Measurements from ENCODE around the gene PIP5KL1. TPM values are rescaled to one million over a fixed set of nuclear protein-coding genes. Genes with fewer than 3 reads are reported as not detected.

Gene PIP5KL1
- total RNA-seq, 6 experiments from 2014 or later, result 1.7 to 3.1 (median 2.1) TPM

DNA sequence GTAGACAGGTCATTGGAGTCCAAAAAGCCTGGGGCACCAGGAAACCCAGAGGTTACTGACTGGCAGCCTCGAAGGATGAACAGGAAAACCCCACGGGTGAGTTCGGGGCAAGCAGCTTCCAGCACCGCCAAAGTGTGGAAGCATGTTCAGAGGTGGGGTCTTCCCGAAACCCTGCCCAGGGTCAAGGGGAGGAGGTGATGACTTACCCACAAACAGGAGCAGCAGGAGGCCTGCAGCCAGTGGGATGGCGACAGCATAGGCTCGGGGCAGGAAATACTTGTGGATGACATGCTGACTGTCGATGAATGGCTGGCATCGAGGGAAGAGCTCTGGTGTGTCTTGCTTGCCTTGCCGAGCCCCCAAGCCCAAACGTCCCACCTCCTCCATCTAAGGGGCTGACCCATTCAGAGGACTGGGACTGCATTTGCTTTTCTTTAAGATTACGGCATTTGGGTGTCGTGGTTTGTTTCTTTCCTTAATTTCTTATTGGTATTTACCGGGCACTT is 5.8 kb upstream of the PIP5KL1 start:
- peak overlapping the region; percentile 82 for H3K27ac Mint-ChIP-seq
- peaks cover 15% of the 10 kb centered on the region for H3K36me3 Mint-ChIP-seq (ENCODE audit: low read depth)
- H3K27me3 Mint-ChIP-seq (ENCODE audit: insufficient read depth), result peaks cover 6% of the 10 kb centered on the region
- H3K4me1 Mint-ChIP-seq (ENCODE audit: low read depth), result peaks cover 47% of the 10 kb centered on the region
- no peaks in the 10 kb centered on the region for H3K9me3 Mint-ChIP-seq
- DNase-seq, result no peak
- peak overlapping the region; percentile 94 for H3K4me3 Mint-ChIP-seq
- TF ChIP-seq, protein P1, sequence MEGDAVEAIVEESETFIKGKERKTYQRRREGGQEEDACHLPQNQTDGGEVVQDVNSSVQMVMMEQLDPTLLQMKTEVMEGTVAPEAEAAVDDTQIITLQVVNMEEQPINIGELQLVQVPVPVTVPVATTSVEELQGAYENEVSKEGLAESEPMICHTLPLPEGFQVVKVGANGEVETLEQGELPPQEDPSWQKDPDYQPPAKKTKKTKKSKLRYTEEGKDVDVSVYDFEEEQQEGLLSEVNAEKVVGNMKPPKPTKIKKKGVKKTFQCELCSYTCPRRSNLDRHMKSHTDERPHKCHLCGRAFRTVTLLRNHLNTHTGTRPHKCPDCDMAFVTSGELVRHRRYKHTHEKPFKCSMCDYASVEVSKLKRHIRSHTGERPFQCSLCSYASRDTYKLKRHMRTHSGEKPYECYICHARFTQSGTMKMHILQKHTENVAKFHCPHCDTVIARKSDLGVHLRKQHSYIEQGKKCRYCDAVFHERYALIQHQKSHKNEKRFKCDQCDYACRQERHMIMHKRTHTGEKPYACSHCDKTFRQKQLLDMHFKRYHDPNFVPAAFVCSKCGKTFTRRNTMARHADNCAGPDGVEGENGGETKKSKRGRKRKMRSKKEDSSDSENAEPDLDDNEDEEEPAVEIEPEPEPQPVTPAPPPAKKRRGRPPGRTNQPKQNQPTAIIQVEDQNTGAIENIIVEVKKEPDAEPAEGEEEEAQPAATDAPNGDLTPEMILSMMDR (IDR thresholded peaks at IDR 0.05), result no peak

DNA sequence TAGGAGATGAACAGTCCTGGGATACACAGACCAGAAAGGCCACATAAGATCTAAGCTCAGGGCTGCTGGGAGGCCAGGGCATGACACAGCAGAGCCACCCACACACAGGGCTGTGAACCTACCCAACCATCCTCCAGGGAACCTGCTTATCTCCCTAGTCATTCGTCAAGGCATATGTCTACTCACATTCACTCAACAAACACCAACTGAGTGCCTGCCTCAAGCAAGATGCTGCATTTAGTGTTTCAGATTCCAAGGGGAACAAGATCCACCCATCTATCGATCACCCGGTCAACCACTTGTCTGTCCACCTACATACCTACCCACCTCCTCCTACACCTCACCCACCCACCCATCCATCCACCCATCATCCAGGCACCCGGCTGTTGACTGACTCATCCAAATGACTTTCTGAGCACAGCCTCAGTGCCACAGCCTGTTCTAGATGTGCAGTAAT is 5.2 kb upstream of the PIP5KL1 start:
- Mint-ChIP-seq H3K4me1 (ENCODE audit: low read depth) (peaks cover 53% of the 10 kb centered on the region), H3K9me3 (no peaks in the 10 kb centered on the region), H3K36me3 (ENCODE audit: low read depth) (peaks cover 15% of the 10 kb centered on the region), H3K27ac (peak overlapping the region; percentile 66), H3K27me3 (ENCODE audit: insufficient read depth) (peaks cover 6% of the 10 kb centered on the region), H3K4me3 (peak overlapping the region; percentile 94)
- TF ChIP-seq, protein P1 (IDR thresholded peaks at IDR 0.05), result no peak
- peak; percentile 25 for DNase-seq

DNA sequence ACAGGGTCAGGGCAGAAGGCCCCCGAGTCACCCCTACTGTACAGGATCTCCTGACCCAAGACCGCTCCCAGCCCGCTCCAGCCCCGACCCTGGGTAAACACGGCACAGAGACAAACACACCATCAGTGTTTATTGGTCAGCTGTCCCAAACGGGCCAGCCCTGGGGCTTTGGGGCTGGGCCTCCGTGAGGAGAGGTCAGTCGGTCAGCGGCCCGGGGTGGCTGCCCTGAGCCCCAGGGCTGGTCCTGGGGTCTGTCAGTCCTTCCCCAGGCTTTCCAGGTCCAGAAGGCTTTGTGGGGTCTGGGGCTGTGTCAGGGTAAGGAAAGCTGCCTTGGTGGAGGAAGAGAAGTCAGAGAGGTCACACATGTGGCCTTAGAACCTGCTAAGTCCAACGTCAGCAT is 4.4 kb upstream of the PIP5KL1 start:
- Mint-ChIP-seq H3K4me3 (0 out of 2 replicates have a peak overlapping the region, but pooled peaks have one; percentile 37), H3K27me3 (ENCODE audit: insufficient read depth) (peaks cover 6% of the 10 kb centered on the region), H3K9me3 (no peaks in the 10 kb centered on the region), H3K36me3 (ENCODE audit: low read depth) (peaks cover 15% of the 10 kb centered on the region), H3K27ac (peak overlapping the region; percentile 75), H3K4me1 (ENCODE audit: low read depth) (peaks cover 57% of the 10 kb centered on the region)
- TF ChIP-seq, protein P1 (IDR thresholded peaks at IDR 0.05), result no peak
- DNase-seq, result no peak

DNA sequence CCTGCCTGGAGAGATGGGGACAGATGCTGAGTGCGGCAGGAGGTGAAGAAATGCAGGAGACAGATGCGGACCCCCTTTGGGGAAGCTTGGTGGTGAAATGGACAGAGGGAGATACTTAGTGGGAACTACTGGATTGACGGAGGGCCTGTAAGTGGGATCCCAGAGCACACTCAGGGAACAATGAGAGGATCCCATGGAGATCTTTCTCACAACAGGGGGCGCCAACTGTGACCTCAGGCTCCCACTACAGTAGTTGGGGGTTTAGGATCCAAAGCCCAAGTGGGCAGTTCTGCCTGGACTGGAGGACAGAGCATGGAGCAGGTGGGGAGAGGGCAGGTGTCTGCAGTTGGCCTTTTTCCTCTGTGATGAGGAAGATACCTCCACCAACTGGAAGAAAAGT is 3.7 kb upstream of the PIP5KL1 start:
- TF ChIP-seq, protein P1 (IDR thresholded peaks at IDR 0.05), result peak; percentile 35; the same call in 1 of the 2 replicates
- Mint-ChIP-seq H3K4me1 (ENCODE audit: low read depth) (peaks cover 63% of the 10 kb centered on the region), H3K4me3 (no peak overlapping the region), H3K36me3 (ENCODE audit: low read depth) (peaks cover 15% of the 10 kb centered on the region), H3K27me3 (ENCODE audit: insufficient read depth) (peaks cover 8% of the 10 kb centered on the region), H3K27ac (no peak overlapping the region; the same call in 1 of the 2 replicates), H3K9me3 (no peaks in the 10 kb centered on the region)
- DNase-seq, result no peak

DNA sequence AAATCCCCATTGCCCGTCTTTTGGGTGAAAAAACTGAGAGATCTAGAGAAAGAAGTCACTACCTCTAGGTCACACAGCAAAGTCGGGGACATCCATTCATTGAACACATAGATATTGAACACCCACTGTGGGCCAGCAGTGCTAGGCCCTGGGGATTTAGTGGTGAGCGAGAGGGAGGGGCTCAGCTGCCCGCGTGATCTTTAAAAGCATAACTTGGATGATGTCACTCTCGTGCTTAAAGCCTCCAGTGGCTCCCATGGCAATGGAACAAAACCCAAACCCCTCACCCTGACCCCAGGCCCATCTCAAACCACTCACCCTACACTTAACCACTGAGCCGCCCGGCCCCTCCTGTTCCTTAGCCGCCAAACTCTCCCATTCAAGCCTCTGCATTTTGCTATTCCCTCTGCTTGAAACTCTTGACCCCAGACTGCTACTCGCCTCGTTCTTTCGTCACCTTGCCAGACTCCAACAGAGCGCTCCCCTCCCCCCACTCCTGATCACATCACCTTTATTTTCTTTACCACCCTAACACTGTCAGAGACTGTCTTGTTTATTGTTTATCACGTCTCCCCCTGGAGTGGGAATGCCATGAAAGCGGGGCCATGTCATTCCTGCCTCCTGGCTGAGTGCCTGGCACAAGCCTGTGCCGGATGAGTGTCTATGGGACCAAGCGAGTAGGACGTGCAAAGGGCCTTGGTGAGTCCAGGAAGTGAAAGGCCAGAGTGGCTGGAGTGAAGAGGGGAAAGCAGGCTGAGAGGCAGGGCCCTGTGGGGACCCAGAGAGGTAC is 710 bp upstream of the PIP5KL1 start:
- Mint-ChIP-seq H3K4me3 (peak overlapping the region; percentile 75), H3K4me1 (ENCODE audit: low read depth) (peaks cover 49% of the 10 kb centered on the region), H3K27ac (peak overlapping the region; percentile 96), H3K9me3 (no peaks in the 10 kb centered on the region), H3K27me3 (ENCODE audit: insufficient read depth) (peaks cover 4% of the 10 kb centered on the region), H3K36me3 (ENCODE audit: low read depth) (peaks cover 14% of the 10 kb centered on the region)
- TF ChIP-seq, protein P1 (IDR thresholded peaks at IDR 0.05), result no peak
- peak; percentile 73 for DNase-seq
